K562 (cell line): ENCODE measurements around the gene LAPTM5. TPM values are rescaled to one million over a fixed set of nuclear protein-coding genes. Genes with fewer than 3 reads are reported as not detected.

ENCODE experiments used
- AFF4 ChIP-seq: sonication (generic); formaldehyde crosslinking; IDR thresholded peaks from 2 replicates; pipeline ENCODE4 v1.8.0; 2023; ENCODE audit warnings: mild to moderate bottlenecking, missing genetic modification reagents
- CGGBP1 ChIP-seq: fragments of 250-450 bp; sonication (Bioruptor Pico); IDR thresholded peaks from 2 replicates; pipeline ENCODE4 v1.9.0; 2021; ENCODE audit warnings: mild to moderate bottlenecking
- CREB3 ChIP-seq: fragments of 450-650 bp; conservative IDR thresholded peaks from 2 replicates; pipeline ENCODE4 v1.6.1; 2016; ENCODE audit warnings: missing genetic modification characterization, low read depth, mild to moderate bottlenecking, missing compliant biosample characterization, moderate library complexity
- NR2C2 ChIP-seq, 2 experiments: fragments of 200-800 bp in 1 of 2; sonication (Bioruptor generic) in 1 of 2; sonication (generic) in 1 of 2; formaldehyde crosslinking in 1 of 2; IDR thresholded peaks; 2 replicates each; pipeline versions ENCODE4 v1.6.1 to v1.8.0; 2016 to 2022; ENCODE audit warnings: mild to moderate bottlenecking in 1 of 2, missing compliant biosample characterization in 1 of 2, missing genetic modification characterization in 1 of 2, missing genetic modification reagents in 1 of 2
- PRDM10 ChIP-seq: fragments of 450-650 bp; IDR thresholded peaks from 2 replicates; pipeline ENCODE4 v1.6.1; 2018; ENCODE audit not compliant: partially characterized antibody
- RHOXF2B ChIP-seq: fragments of 250-450 bp; sonication (Bioruptor Pico); conservative IDR thresholded peaks from 2 replicates; pipeline ENCODE4 v1.5.1; 2021
- ZNF3 ChIP-seq: fragments of 250-450 bp; sonication (Bioruptor Pico); IDR thresholded peaks from 2 replicates; pipeline ENCODE4 v1.5.0; 2021; ENCODE audit warnings: mild to moderate bottlenecking, moderate library complexity
- ZNF408 ChIP-seq: fragments of 250-450 bp; sonication (Bioruptor Pico); IDR thresholded peaks from 2 replicates; pipeline ENCODE4 v1.4.0; 2020; ENCODE audit warnings: low read depth, mild to moderate bottlenecking, moderate library complexity
- ZNF551 ChIP-seq: fragments of 250-450 bp; sonication (Bioruptor Pico); IDR thresholded peaks from 2 replicates; pipeline ENCODE4 v1.5.0; 2021; ENCODE audit warnings: mild to moderate bottlenecking, moderate library complexity
- polyA plus RNA-seq, 8 experiments: library from polyadenylated mRNA; depleted of rRNA in 4 of 8; stranded (reverse) in 5 of 8; unstranded in 3 of 8; fragments of >200 nt; fragmentation: Nextera tagmentation in 2 of 8; fragmentation: Illumina TruSeq in 1 of 8; extraction: Ambion mirVana in 2 of 8; extraction: Trizol in 1 of 8; gene quantifications; 2 replicates each; pipeline versions ENCODE4 v1.2.1 to v1.2.3, GENCODE V29; 2011 to 2014; ENCODE audit warnings: inconsistent platforms in 1 of 8, missing spikeins in 1 of 8
- total RNA-seq, 7 experiments: library from RNA; depleted of rRNA in 6 of 7; stranded (reverse); fragments of >200 nt in 6 of 7; fragmentation: Illumina TruSeq in 2 of 7; extraction: Trizol in 2 of 7; gene quantifications; 2 replicates each; pipeline versions ENCODE4 v1.2.1 to v1.2.3, GENCODE V29; 2011 to 2021; ENCODE audit warnings: low replicate concordance in 1 of 7

Gene LAPTM5
- total and polyA plus RNA-seq, 9 of the 15 experiments (the other 6 are each of a cell fraction or from before 2014, with no cell fraction given), result 2.4 to 47.3 (median 20.3) TPM

- TF ChIP-seq PRDM10 (no peak), NR2C2 (CRISPR knock-in tag; IDR thresholded peaks at IDR 0.05) (no peak), NR2C2 (tag; IDR thresholded peaks at IDR 0.05) (no peak), CREB3 (no peak), AFF4 (CRISPR knock-in tag) (no peak), ZNF3 (no peak), RHOXF2B (no peak), ZNF551 (CRISPR knock-in tag) (no peak), ZNF408 (CRISPR knock-in tag) (no peak), CGGBP1 (CRISPR knock-in tag) (no peak)
These were observed 44.2 kb upstream of the LAPTM5 start (continued) for GRCh38 chr1:30801771-30802198.
